ENCODE results near the gene NMRK2.
"Not testable (repeated sequence)": the region's sequence is repeated elsewhere in the genome, so short reads cannot be mapped to it uniquely, and the experiment has no call there.

Gene NMRK2

DNA sequence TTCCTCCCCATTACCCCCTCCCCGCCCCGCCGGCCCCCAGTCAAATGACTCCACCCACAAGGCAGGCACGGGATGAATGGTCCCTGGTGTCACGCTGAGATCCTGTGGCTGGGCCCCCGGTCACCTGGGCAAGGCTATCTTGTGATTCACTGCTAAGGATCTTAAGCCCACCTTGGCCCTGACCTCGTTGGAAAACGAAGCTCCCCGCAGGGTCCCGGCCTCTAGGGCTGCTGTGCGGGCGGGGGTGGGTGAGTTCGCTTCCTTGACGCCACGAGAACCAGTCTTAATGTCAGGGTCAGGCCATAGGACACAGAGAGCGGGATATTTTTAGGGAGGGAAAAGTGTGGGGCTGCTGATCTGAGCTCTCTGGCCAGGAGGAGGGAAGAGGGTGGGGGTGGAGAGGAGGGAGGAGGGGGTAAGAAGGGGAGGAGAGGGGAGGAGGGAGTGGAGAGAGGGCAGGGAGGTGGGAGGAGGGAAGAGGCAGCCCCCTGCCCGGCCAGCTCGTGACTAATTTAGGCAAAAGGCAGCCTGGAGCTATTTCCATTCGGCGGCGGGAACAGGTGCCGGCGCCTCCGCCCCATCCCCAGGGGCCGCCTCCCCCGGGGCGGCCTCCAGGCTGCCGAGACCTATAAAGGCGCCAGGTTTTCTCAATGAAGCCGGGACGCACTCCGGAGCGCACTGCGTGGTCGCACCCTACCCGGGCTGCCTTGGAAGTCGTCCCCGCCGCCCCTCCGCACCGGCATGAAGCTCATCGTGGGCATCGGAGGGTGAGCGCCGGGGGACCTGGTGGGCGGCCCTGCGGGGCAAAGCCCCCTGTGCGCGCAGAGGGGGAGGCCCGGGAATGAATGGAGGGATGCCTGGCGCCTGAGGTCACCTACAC, at the start of gene NMRK2:
Gene NMRK2, plus strand, starts transcription at position 139 of the 880 bp plus-strand sequence. Its CDS starts 603 bp downstream, at position 742.
- no peak for DNase-seq (ENCODE audit: low read depth)
- no peak for TF ChIP-seq CTCF (IDR thresholded peaks at IDR 0.05; ENCODE audit: low read depth, low read length, missing control alignments)
- no peak within 1 kb of the TSS for H3K4me3 ChIP-seq (ENCODE audit: low read depth, low read length)

DNA sequence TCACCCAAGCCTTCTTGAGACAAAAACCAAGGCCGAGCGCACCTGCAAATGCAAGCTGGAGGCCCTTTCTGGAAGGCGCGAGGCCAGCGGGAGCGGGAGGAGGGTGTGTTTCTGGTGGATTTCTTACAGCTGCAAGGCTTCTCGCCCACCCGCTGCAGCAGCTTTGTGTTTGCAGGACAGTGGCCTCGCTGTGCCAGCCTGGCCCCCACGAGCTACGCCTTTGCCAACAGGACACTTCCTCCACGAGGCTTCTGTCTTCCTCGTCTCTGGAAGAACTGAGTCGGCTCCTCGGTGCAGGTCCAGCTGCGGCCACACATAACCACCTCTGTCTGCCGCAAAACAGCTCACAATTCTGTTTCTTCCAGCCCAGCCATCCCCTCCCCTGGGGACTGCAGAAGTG, 42.3 kb upstream of the NMRK2 start:
- no peak for DNase-seq (ENCODE audit: low read depth)
- TF ChIP-seq CTCF (IDR thresholded peaks at IDR 0.05; ENCODE audit: low read depth, low read length, missing control alignments): no peak
- H3K4me3 ChIP-seq (ENCODE audit: low read depth, low read length): no peak overlapping the region

GRCh38 chr19:3893509-3894179, 39.2 kb upstream of the NMRK2 start:
- H3K4me3 ChIP-seq (ENCODE audit: low read depth, low read length): no peak overlapping the region
- TF ChIP-seq CTCF (IDR thresholded peaks at IDR 0.05; ENCODE audit: low read depth, low read length, missing control alignments): no peak
- DNase-seq (ENCODE audit: low read depth): no peak

DNA sequence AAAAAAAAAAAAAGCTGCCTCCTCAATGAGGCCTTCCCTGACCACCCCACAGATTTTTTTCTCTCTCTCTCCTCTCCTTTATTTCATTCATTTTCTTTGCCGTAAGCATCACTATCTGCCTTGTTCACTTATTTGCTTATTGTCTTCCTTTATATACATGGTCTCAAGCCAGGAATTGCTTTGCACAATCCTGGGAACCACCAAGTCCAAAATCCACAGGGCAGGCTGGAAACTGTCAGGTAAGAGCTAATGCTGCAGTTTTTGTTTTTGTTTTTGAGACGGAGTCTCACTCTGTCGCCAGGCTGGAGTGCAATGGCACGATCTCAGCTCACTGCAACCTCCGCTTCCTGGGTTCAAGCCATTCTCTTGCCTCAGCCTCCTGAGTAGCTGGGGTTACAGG, 37.9 kb upstream of the NMRK2 start:
- not testable (repeated sequence) for H3K4me3 ChIP-seq (ENCODE audit: low read depth, low read length); DNase-seq (ENCODE audit: low read depth)

- TF ChIP-seq CTCF (IDR thresholded peaks at IDR 0.05; ENCODE audit: low read depth, low read length, missing control alignments): no peak
- DNase-seq (ENCODE audit: low read depth): no peak
These were observed 37.1 kb upstream of the NMRK2 start for GRCh38 chr19:3895788-3896187.

GRCh38 chr19:3897936-3898335, 34.9 kb upstream of the NMRK2 start:
- no peak overlapping the region for H3K4me3 ChIP-seq (ENCODE audit: low read depth, low read length)
- TF ChIP-seq CTCF (IDR thresholded peaks at IDR 0.05; ENCODE audit: low read depth, low read length, missing control alignments): no peak
- DNase-seq (ENCODE audit: low read depth): no peak

More at GRCh38 chr19:3895788-3896187, 37.1 kb upstream of the NMRK2 start:
- H3K4me3 ChIP-seq (ENCODE audit: low read depth, low read length): no peak overlapping the region

- no peak for DNase-seq (ENCODE audit: low read depth)
- no peak overlapping the region for H3K4me3 ChIP-seq (ENCODE audit: low read depth, low read length)
- no peak for TF ChIP-seq CTCF (IDR thresholded peaks at IDR 0.05; ENCODE audit: low read depth, low read length, missing control alignments)
These were observed 34.4 kb upstream of the NMRK2 start for GRCh38 chr19:3898426-3898825.

Measured in GM12864 (cell line).